Stimulated activated CD8-positive, alpha-beta memory T cell treated with anti-CD3 and anti-CD28 coated beads, Interleukin-7, amount 100 ng/mL, for 4 hours (primary cell): ENCODE data around the gene CDH23.

ENCODE experiments used
- DNase-seq, 2 donors: peaks; one replicate each; pipeline ENCODE4 v3.0.0-alpha.2; 2020; ENCODE audit warnings: low read depth in 2 of 2

The CDH23 gene

GRCh38 chr10:71756311-71757191, 359.8 kb downstream of the CDH23 start:
- no peak for DNase-seq

GRCh38 chr10:71757399-71757922, 360.7 kb downstream of the CDH23 start:
- DNase-seq, result no peak

GRCh38 chr10:71761105-71761511, 364.4 kb downstream of the CDH23 start:
- DNase-seq, result peak; percentile 56 to 64

DNA sequence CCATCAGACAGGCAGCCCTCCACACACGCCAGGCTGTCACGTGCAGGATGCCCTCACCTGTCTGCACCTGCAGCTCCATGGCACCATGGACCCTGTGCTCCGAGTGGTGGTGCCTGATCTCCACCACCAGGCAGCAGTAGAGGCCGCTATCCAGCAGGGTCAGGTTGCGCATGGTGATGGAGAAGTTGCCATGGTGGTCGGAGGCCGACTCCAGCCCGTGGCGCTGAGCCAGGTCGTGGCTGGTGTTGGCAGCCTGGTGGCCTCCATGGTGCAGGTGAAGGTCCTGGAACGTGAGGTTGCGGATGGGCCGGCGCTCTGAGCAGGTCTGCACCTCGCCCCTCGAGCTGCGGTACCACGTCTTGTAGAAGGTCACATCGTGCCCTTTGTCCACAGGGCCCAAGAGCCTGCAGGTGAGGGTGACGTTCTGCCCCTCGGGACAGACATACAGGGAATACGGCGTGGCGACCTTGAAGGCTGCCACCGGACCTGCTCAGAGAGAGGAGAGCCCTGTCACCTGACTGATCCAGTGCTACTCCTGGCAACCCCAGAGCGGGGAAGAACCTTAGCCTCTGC, 364.9 kb downstream of the CDH23 start:
- no peak for DNase-seq

GRCh38 chr10:71762324-71762723, 365.6 kb downstream of the CDH23 start:
- DNase-seq, result no peak

- DNase-seq, result no peak
Measured at GRCh38 chr10:71763352-71764127, 366.8 kb downstream of the CDH23 start.

DNA sequence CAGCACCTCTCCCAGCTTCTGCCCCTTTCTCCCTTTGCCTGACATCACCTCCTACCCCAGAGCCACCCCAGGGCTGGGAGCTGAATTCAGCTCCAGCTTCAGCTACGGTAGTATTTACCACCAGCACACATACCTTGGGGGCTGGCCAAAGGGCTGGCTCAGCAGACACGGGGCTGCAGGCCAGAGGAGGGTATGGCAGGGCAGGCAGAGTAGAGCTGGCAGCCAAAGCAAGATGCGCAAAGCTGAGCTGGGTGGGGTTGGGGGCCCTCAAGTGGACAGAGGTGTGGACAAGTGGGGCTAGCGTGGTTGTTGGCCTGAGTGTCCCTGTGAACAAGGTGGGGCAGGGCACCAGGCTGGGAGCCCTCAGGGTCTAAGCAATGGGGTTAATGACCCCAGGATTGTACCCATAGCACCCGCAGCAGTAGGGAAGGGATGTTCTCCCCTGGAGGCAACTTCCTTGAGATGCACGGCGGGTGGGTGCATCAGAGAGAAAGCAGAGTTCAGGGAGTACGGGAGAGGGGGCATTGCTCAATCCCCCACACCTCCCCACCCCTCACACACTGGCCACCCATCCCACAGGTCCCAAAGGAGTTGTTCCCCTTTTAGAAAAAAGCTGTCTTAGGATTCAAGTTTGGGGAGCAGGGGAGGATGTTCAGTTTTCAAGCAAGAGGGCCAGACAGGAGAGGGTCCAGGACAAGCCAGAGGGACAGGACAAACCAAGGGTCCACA, 368.6 kb downstream of the CDH23 start:
- DNase-seq, result no peak

DNA sequence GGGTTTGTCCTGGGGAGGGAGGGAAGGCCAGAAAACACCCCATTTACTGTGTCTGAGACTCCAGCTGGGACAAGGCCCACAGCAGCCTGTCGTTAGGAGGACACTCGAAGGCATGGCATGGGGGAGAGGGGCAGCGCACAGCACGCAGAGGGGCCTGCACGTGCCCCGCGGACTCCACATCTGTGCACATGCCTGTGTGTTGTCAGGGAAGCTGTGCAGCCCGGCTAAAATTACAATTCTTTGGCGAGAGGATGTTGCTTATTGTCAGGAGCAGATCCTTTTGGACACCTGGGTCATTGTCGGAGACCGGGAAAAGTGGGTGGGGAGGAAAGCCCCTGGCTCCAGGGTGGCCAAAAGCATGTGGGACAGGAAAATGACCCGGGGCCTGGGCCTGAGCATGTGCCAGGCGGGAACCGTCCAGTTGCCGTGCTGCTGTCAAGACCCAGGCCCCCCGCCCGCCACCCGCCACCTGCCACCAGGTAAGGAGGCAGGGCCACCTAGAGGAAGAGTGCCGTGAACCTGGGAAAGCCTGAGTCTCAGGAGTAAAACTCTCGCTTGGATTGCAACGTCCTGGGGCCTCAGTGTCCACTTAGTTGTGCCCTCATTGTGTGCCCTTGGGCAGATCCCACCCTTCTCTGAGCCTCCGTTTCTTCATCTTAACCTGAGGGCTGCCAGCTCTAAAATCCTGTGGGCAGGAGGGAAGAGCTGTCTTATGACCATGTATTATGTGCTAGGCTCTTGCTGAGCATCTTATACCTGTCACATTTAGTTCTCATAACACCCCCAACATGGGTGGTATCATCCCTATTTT, 369.4 kb downstream of the CDH23 start:
- no peak for DNase-seq

GRCh38 chr10:71766717-71767419, 370.1 kb downstream of the CDH23 start:
- DNase-seq, result peak in 1 of 2 donors; percentile 51

DNA sequence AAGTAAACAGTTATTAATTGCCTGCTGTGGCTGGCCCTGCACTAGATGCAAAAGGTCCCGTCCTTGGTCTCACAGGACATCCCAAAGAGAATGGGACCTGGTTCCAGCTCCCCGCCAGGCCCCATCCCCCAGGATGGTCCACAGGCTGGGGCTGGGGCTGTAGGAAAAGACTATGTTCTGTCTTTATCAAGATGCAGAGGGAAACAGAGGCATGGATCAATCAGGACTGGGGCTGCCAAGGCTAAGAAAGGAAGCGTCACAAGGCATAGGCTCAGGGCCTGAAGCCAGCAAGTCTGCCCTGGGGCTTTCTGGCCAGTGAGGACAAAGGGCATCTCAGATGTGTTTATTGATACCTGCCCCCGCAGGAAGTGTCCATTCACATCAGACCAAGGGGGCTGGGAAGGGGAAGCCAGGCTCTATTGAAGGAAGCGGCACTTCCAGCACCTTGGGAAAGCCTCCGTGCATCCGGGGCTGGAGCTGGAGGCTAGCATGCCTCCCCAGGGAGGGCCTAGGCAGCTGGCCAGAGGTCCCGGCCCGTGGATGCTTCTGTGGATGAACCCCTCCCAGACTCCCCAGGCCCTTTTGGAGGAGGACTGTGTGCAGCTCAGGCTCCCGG, 370.8 kb downstream of the CDH23 start:
- DNase-seq, result no peak

GRCh38 chr10:71769279-71769823, 372.6 kb downstream of the CDH23 start:
- DNase-seq, result no peak

DNA sequence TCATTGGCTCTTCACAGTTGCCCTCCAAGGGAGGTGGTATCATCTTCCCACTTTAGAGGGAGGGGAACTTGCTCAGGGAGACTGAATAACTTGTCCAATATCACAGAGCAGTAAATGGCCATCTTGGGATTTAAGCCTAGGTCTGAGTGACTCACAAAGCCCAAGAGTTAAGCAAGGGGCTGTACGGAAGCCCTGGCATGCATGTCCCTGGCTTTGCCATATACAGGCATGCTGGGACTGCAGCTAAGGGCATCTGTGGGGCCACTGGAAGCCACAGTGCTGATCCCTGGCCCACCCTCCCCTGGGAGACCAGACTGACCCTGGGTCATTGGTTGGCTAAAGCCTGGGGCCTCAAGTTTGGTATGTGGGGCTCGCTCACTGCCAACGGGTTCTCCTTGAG, 373.5 kb downstream of the CDH23 start:
- DNase-seq, result no peak

DNA sequence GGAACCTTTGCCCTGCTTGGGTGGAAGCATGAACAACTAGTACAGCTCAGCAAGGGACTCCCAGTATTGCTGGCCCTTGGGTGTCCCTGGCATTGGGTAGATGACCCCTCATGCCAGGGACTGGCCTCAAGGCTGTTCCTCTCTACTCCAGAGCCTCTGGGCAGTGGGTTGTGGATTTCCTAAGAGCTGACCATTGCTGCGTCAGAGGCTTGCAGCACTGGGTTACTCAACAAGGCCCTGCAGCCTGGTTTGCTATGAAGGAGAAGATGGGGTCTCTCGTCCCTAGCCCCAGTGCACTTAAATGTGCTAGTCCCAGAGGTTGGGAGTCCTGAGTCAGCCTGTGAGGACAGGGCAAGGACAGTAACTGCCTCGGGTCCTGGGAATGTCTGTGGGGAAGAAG, 374.1 kb downstream of the CDH23 start:
- no peak for DNase-seq

DNA sequence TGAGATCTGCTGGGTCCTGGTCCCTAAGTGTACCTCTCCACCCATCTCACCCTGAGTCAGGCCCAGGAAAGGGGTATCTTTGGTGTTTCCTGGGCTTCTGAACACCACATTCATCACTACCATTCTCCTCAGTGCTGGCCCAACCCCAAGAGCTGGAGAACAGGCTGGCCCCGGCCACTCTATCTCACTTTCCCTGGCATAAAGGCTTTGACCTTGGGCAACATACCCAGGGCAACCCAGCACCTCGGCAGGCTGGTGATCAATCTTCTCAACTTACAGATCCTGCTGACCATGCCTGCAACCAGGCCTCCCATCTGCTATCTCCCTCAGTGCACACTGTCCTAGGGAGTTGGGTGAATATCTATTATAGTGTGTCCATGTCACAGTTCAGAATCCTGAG, 374.5 kb downstream of the CDH23 start:
- DNase-seq, result no peak

- peak; percentile 37 to 63 for DNase-seq
Measured at GRCh38 chr10:71771821-71772617, 375.3 kb downstream of the CDH23 start.

- no peak for DNase-seq
Measured at GRCh38 chr10:71772832-71773220, 376.1 kb downstream of the CDH23 start.

- peak; percentile 88 to 93 for DNase-seq
Measured at GRCh38 chr10:71773221-71773971, 376.7 kb downstream of the CDH23 start, which contains the start of gene VSIR. Gene VSIR, minus strand, starts transcription at chr10:71773520. Its CDS starts 81 bp downstream, at chr10:71773439.
